KOPT-K1 (cell line): ENCODE measurements around the gene CR1.
"Not testable (repeated sequence)": the region's sequence is repeated elsewhere in the genome, so short reads cannot be mapped to it uniquely, and the experiment has no call there.

Experiments used
- H3K27ac ChIP-seq: fragments of 200-600 bp; sonication (generic); 2 replicates; pipeline ENCODE4 v1.5.1; 2016; ENCODE audit warnings: antibody characterized with exemption, mild to moderate bottlenecking, low read depth, low read length; ENCODE audit not compliant: poor library complexity, severe bottlenecking
- H3K36me3 ChIP-seq: fragments of 200-600 bp; sonication (generic); 2 replicates; pipeline ENCODE4 v1.5.1; 2017; ENCODE audit warnings: antibody characterized with exemption, mild to moderate bottlenecking, low read length, moderate library complexity; ENCODE audit not compliant: insufficient read depth
- H3K9me3 ChIP-seq: fragments of 200-600 bp; sonication (generic); 2 replicates; pipeline ENCODE4 v1.5.1; 2017; ENCODE audit warnings: antibody characterized with exemption, low read length, mild to moderate bottlenecking; ENCODE audit not compliant: insufficient read depth, poor library complexity, severe bottlenecking

The CR1 gene

DNA sequence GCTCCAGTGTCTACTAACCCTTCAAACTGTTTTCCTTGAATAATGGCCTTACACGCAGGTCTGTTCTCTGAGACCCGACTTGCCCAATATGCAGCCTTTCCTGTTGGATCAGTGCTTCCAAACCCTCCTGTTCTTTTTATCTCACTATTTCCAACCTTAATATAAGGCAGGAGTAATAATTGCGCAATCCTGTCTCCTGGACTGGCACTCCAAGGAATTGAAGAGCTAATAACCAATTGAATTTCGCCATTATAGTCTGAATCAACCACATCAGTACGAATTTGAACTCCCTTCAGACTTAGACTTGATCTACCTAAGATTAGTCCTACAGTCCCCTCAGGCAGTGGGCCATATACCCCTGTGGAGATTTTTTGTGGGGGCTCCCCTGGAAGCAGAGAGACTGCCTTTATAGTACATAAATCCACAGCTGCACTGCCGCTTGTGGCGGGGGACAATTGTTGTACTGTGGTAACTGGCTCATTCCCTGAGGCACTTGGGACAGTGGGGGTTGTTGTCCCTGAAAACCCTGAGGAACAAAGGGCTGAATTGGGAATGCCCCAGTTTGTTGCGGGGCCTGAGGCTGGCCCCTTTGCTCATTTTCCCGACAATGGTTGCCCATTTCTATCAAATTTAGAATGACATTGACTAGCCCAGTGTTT, 142.7 kb downstream of the CR1 start:
- H3K27ac ChIP-seq, H3K9me3 ChIP-seq, H3K36me3 ChIP-seq: not testable (repeated sequence)

- H3K27ac ChIP-seq, H3K9me3 ChIP-seq, H3K36me3 ChIP-seq: not testable (repeated sequence)
Measured at GRCh38 chr1:207639362-207639761, 143.4 kb downstream of the CR1 start.

- no peak overlapping the region for H3K27ac ChIP-seq
- H3K9me3 ChIP-seq, result no peaks in the 10 kb centered on the region
- H3K36me3 ChIP-seq, result no peaks in the 10 kb centered on the region
Measured at GRCh38 chr1:207644166-207644851, 148.4 kb downstream of the CR1 start.

DNA sequence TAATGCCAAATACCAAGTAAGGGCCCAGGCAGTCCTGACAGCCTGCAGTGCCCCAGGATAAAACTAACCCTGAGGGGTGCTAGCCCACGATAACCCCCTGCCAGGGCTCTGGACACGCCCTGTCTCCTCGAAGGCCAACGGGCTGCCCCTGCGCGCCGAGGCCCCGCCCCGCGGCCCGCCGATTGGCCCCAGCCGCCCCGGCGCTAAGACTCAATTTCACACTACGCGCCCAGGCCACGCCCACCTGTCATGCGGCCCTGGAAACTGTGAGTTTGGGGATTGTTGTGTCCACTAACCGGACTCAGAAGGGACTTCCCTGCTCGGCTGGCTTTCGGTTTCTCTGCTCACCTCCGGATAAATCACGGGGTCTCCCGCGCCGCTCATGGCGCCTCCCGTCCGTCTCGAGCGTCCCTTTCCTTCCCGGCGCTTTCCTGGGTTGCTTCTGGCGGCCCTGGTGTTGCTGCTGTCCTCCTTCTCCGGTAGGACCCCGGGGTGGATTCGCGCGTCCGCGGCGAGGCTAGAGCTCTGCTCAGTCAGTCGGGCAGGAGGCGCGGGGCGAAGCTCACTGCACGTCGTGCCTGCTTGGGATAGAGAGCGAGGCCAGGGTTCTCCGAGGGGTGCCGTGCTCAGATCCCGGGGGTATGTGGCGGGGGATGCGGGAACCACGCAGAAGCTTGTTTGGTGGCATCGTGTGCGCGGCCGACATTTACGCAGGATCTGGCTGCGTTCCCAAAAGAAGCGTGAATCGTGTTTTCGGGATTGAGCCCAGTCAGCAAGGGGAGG, 149.1 kb downstream of the CR1 start, which contains the start of gene CR1L:
Gene CR1L, plus strand, starts transcription at position 282 of the 783 bp plus-strand sequence. Its CDS starts 101 bp downstream, at position 383.
- no peak within 1 kb of the TSS for H3K27ac ChIP-seq
- H3K9me3 ChIP-seq, result no peaks in the 10 kb centered on the region
- no peaks in the 10 kb centered on the region for H3K36me3 ChIP-seq

DNA sequence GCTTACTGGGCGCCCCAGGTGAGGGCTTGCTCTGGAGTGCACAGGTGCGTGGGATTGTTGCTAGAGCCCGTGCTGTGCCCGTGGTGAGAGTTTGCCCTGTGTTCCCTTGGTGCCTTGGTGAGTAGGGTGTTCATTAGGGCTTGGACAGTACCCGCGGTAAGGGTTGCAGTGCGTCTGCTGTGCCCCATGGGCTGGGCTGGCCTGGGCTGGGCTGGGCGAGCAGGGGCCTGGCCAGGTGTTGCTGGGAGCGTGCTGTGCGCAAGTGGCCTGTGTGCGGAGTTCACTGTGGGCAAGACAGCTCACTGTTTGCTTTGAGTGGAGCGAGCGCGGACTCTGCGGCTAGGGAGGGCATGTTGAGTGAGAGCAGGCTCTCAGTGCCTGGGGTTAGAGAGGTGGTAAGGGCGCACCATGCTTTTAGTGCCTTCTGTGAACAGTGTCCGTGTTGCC, 149.7 kb downstream of the CR1 start:
- Histone ChIP-seq H3K36me3 (no peaks in the 10 kb centered on the region), H3K27ac (no peak overlapping the region), H3K9me3 (no peaks in the 10 kb centered on the region)

GRCh38 chr1:207646171-207646570, 150.2 kb downstream of the CR1 start:
- Histone ChIP-seq H3K9me3 (no peaks in the 10 kb centered on the region), H3K36me3 (no peaks in the 10 kb centered on the region), H3K27ac (no peak overlapping the region)

GRCh38 chr1:207646944-207647579, 151.1 kb downstream of the CR1 start:
- Histone ChIP-seq H3K9me3 (no peaks in the 10 kb centered on the region), H3K36me3 (no peaks in the 10 kb centered on the region), H3K27ac (no peak overlapping the region)

DNA sequence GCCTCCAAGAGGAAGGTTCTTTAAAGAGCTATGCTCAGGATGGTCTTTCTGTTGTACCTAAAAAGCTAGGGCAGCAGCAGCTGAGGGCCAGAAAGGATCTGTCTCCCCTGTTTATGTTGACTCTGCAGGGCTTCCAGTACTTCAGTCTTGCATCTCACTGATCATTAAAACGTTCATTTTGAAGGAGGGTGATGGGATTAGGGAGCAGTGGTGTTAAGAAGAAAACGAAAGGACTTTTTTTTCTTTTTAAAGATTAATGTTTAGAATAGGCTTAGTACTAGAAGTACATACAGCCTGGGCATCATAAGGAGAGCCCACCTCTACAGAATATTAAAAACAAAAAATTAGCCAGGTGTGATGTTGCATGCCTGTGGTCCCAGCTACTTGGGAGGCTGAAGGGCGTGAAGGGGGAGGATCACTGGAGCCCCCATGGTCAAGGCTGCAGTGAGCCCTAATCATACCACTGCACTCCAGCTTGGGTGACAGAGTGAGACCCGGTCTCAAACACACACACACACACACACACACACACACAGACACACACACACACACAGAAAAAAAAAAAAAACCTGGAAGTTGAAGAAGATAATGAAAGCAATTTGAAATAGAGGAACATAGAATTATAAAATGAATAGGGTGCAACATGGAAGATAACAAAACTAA, 151.8 kb downstream of the CR1 start:
- no peak overlapping the region for H3K27ac ChIP-seq
- no peaks in the 10 kb centered on the region for H3K36me3 ChIP-seq
- H3K9me3 ChIP-seq, result no peaks in the 10 kb centered on the region

- Histone ChIP-seq H3K27ac (no peak overlapping the region), H3K36me3 (no peaks in the 10 kb centered on the region), H3K9me3 (no peaks in the 10 kb centered on the region)
Measured at GRCh38 chr1:207648334-207649209, 152.6 kb downstream of the CR1 start.

GRCh38 chr1:207649210-207649753, 153.3 kb downstream of the CR1 start:
- Histone ChIP-seq H3K9me3 (no peaks in the 10 kb centered on the region), H3K27ac (no peak overlapping the region), H3K36me3 (no peaks in the 10 kb centered on the region)

- no peaks in the 10 kb centered on the region for H3K36me3 ChIP-seq
- no peaks in the 10 kb centered on the region for H3K9me3 ChIP-seq
- no peak overlapping the region for H3K27ac ChIP-seq
Measured at GRCh38 chr1:207649865-207650580, 154.1 kb downstream of the CR1 start.

DNA sequence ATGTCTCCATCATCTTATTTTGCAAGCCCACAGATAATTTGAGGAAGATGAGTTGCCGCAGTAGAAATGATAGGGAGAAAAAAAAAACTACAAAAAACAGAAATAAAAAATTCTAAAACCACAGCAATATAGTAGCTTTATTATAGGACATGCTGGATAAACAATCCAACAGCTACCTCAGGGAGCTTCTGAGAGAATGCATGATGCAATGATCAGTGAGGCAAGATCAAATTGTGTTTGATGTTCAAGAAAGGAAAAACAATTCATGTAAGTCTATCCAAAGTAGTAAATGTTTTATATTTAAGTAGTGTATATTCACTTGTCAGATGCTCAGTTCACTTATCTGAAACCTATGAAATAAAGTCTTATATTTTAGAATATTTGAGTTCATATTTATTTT, 155.6 kb downstream of the CR1 start:
- Histone ChIP-seq H3K36me3 (no peaks in the 10 kb centered on the region), H3K27ac (no peak overlapping the region), H3K9me3 (no peaks in the 10 kb centered on the region)

DNA sequence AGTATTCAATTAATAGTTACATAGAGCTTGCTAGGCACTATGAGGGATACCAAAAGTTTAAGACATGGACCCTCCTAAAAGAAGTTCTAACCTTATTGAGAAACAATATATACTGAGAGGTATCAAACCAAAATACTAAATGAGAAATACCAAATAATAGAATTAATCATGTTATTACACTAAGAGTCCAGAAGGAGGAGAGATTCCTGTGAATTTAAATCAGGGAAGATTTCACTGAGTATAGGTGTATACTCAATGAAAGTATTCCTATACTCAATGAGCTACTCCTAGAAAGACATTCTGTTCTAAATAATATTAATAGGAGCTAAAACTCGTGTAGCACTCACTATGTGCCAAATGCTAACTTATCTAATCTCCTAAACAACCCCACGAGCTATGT, 158.4 kb downstream of the CR1 start:
- H3K9me3 ChIP-seq, result no peaks in the 10 kb centered on the region
- H3K27ac ChIP-seq, result no peak overlapping the region
- no peaks in the 10 kb centered on the region for H3K36me3 ChIP-seq
